Adipocyte (in vitro differentiated cells): ENCODE measurements around the gene PITPNM2.
A peak's percentile ranks its signal among the peaks of the same experiment; 100 is the strongest.

Source experiments
- DNase-seq: peaks from one replicate; pipeline ENCODE4 v3.0.0-alpha.2; 2015; ENCODE audit warnings: low read depth
- H3K27me3 ChIP-seq: replicated peaks from 2 replicates; pipeline ENCODE4 v1.7.0; 2013; ENCODE audit warnings: mild to moderate bottlenecking, low read length, moderate library complexity; ENCODE audit not compliant: control insufficient read depth, insufficient read depth
- H3K36me3 ChIP-seq: 2 replicates; pipeline ENCODE4 v1.7.0; 2013; ENCODE audit warnings: low read length, mild to moderate bottlenecking, moderate library complexity; ENCODE audit not compliant: control insufficient read depth, insufficient read depth, severe bottlenecking
- H3K4me1 ChIP-seq: 2 replicates; pipeline ENCODE4 v1.7.0; 2013; ENCODE audit warnings: mild to moderate bottlenecking, low read length, moderate library complexity; ENCODE audit not compliant: control insufficient read depth, insufficient read depth
- H3K4me3 ChIP-seq: 2 replicates; pipeline ENCODE4 v1.7.0; 2013; ENCODE audit warnings: mild to moderate bottlenecking, low read length, moderate library complexity
- H3K9ac ChIP-seq: 2 replicates; pipeline ENCODE4 v1.7.0; 2013; ENCODE audit warnings: mild to moderate bottlenecking, low read length, moderate library complexity
- H3K9me3 ChIP-seq: 2 replicates; pipeline ENCODE4 v1.7.0; 2013; ENCODE audit warnings: mild to moderate bottlenecking, low read length, moderate library complexity; ENCODE audit not compliant: control insufficient read depth

Gene PITPNM2

GRCh38 chr12:123160801-123161487 is 10.1 kb upstream of the PITPNM2 start:
- no peak overlapping the region for H3K9ac ChIP-seq
- no peaks in the 10 kb centered on the region for H3K9me3 ChIP-seq
- H3K4me1 ChIP-seq: peaks cover 5% of the 10 kb centered on the region
- H3K4me3 ChIP-seq: no peak overlapping the region
- no peak for DNase-seq
- no peaks in the 10 kb centered on the region for H3K27me3 ChIP-seq
- H3K36me3 ChIP-seq: peaks cover 54% of the 10 kb centered on the region

- Histone ChIP-seq H3K9me3 (no peaks in the 10 kb centered on the region), H3K9ac (no peak overlapping the region), H3K27me3 (no peaks in the 10 kb centered on the region), H3K4me1 (peaks cover 15% of the 10 kb centered on the region), H3K4me3 (no peak overlapping the region), H3K36me3 (peaks cover 12% of the 10 kb centered on the region)
- DNase-seq: no peak
These were observed 3.0 kb upstream of the PITPNM2 start for GRCh38 chr12:123153906-123154305.

- Histone ChIP-seq H3K9ac (no peak overlapping the region), H3K4me3 (no peak overlapping the region), H3K36me3 (peaks cover 12% of the 10 kb centered on the region), H3K27me3 (no peaks in the 10 kb centered on the region), H3K4me1 (peaks cover 15% of the 10 kb centered on the region), H3K9me3 (no peaks in the 10 kb centered on the region)
- DNase-seq: no peak
These were observed 1.9 kb upstream of the PITPNM2 start for GRCh38 chr12:123152833-123153232.

GRCh38 chr12:123151457-123152454 is 866 bp upstream of the PITPNM2 start:
- H3K27me3 ChIP-seq: no peaks in the 10 kb centered on the region
- peaks cover 11% of the 10 kb centered on the region for H3K36me3 ChIP-seq
- no peaks in the 10 kb centered on the region for H3K9me3 ChIP-seq
- peak overlapping the region; percentile 91 for H3K9ac ChIP-seq
- H3K4me3 ChIP-seq: peak overlapping the region; percentile 85
- peak; percentile 58 for DNase-seq
- peaks cover 15% of the 10 kb centered on the region for H3K4me1 ChIP-seq

- Histone ChIP-seq H3K27me3 (no peaks in the 10 kb centered on the region), H3K9me3 (no peaks in the 10 kb centered on the region), H3K9ac (peak overlapping the region; percentile 87), H3K4me3 (peak overlapping the region; percentile 84), H3K36me3 (no peaks in the 10 kb centered on the region), H3K4me1 (peaks cover 15% of the 10 kb centered on the region)
- no peak for DNase-seq
These were observed 581 bp downstream of the PITPNM2 start for GRCh38 chr12:123150275-123150743.

GRCh38 chr12:123149501-123150274 is 1.2 kb downstream of the PITPNM2 start:
- Histone ChIP-seq H3K4me1 (peaks cover 15% of the 10 kb centered on the region), H3K4me3 (peak overlapping the region; percentile 84), H3K36me3 (no peaks in the 10 kb centered on the region), H3K27me3 (no peaks in the 10 kb centered on the region), H3K9ac (peak overlapping the region; percentile 87), H3K9me3 (no peaks in the 10 kb centered on the region)
- no peak for DNase-seq

GRCh38 chr12:123149088-123149487 is 1.8 kb downstream of the PITPNM2 start:
- Histone ChIP-seq H3K9ac (peak overlapping the region; percentile 87), H3K36me3 (no peaks in the 10 kb centered on the region), H3K27me3 (no peaks in the 10 kb centered on the region), H3K9me3 (no peaks in the 10 kb centered on the region), H3K4me3 (peak overlapping the region; percentile 84), H3K4me1 (peaks cover 17% of the 10 kb centered on the region)
- DNase-seq: no peak

GRCh38 chr12:123148655-123149054 is 2.2 kb downstream of the PITPNM2 start:
- H3K4me3 ChIP-seq: no peak overlapping the region
- no peaks in the 10 kb centered on the region for H3K9me3 ChIP-seq
- no peak overlapping the region for H3K9ac ChIP-seq
- DNase-seq: no peak
- peaks cover 18% of the 10 kb centered on the region for H3K4me1 ChIP-seq
- H3K36me3 ChIP-seq: no peaks in the 10 kb centered on the region
- no peaks in the 10 kb centered on the region for H3K27me3 ChIP-seq

- Histone ChIP-seq H3K27me3 (no peaks in the 10 kb centered on the region), H3K9me3 (no peaks in the 10 kb centered on the region), H3K36me3 (no peaks in the 10 kb centered on the region), H3K4me1 (peaks cover 23% of the 10 kb centered on the region), H3K9ac (no peak overlapping the region), H3K4me3 (no peak overlapping the region)
- no peak for DNase-seq
These were observed 2.7 kb downstream of the PITPNM2 start for GRCh38 chr12:123148223-123148622.

- Histone ChIP-seq H3K9ac (no peak overlapping the region), H3K4me3 (no peak overlapping the region), H3K9me3 (no peaks in the 10 kb centered on the region), H3K36me3 (no peaks in the 10 kb centered on the region), H3K4me1 (peaks cover 47% of the 10 kb centered on the region), H3K27me3 (no peaks in the 10 kb centered on the region)
- DNase-seq: no peak
These were observed 5.7 kb downstream of the PITPNM2 start for GRCh38 chr12:123145211-123145610.
